NCI-H345 treated with DMSO at 0.1 percent for 48 hours (cell line): ENCODE data around the gene PPAN.

Experiments used
- DNase-seq: peaks from one replicate; lab custom pipeline; 2025; ENCODE audit not compliant: unreplicated experiment; lab: John Stamatoyannopoulos, UW

Gene PPAN

GRCh38 chr19:10091895-10092641 is 14.1 kb upstream of the PPAN start:
- DNase-seq = no peak

GRCh38 chr19:10092648-10093294 is 13.4 kb upstream of the PPAN start:
- DNase-seq = no peak

- DNase-seq = no peak
Observed at GRCh38 chr19:10093295-10094186, 12.6 kb upstream of the PPAN start.

GRCh38 chr19:10095622-10095947 is 10.6 kb upstream of the PPAN start:
- DNase-seq = no peak

- DNase-seq = peak; percentile 74
Observed at GRCh38 chr19:10095948-10096614, 10.1 kb upstream of the PPAN start.

GRCh38 chr19:10096615-10096963 is 9.6 kb upstream of the PPAN start:
- no peak for DNase-seq

GRCh38 chr19:10100163-10100785 is 5.9 kb upstream of the PPAN start:
- no peak for DNase-seq

GRCh38 chr19:10102787-10103236 is 3.4 kb upstream of the PPAN start:
- no peak for DNase-seq

- DNase-seq = no peak
Observed at GRCh38 chr19:10104130-10104513, 2.0 kb upstream of the PPAN start.

- DNase-seq = no peak
Observed at GRCh38 chr19:10104665-10105508, 1.3 kb upstream of the PPAN start.

- DNase-seq = no peak
Observed at GRCh38 chr19:10105509-10106099, 558 bp upstream of the PPAN start.

- no peak for DNase-seq
Observed at GRCh38 chr19:10107254-10107653, 1.1 kb downstream of the PPAN start.

GRCh38 chr19:10107817-10108367 is 1.7 kb downstream of the PPAN start:
- no peak for DNase-seq

GRCh38 chr19:10109528-10109927 is 3.4 kb downstream of the PPAN start:
- DNase-seq = no peak

- DNase-seq = no peak
Observed at GRCh38 chr19:10110076-10110971, 4.2 kb downstream of the PPAN start.

GRCh38 chr19:10110972-10111317 is 4.8 kb downstream of the PPAN start:
- no peak for DNase-seq

- no peak for DNase-seq
Observed at GRCh38 chr19:10111405-10111811, 5.2 kb downstream of the PPAN start, which contains the start of gene P2RY11. P2RY11 (plus strand) TSS chr19:10111693; CDS start chr19:10111722, 29 bp downstream.

GRCh38 chr19:10112037-10112761 is 6.0 kb downstream of the PPAN start:
- DNase-seq = no peak
